ENCODE measurements around the gene TRIM64.
"Not testable (repeated sequence)": the region's sequence is repeated elsewhere in the genome, so short reads cannot be mapped to it uniquely, and the experiment has no call there.

The TRIM64 gene

GRCh38 chr11:89965737-89966136 lies at the start of gene TRIM64:
TSS of gene TRIM64 (plus strand) at chr11:89966037. CDS start at chr11:89968504, 2,467 bp downstream.
- not testable (repeated sequence) for DNase-seq

- no peak for DNase-seq
These were observed 43.6 kb upstream of the TRIM64 start, which contains the start of gene TRIM49D1 for GRCh38 chr11:89922195-89922660. TSS of gene TRIM49D1 (minus strand) at chr11:89922245. CDS start at chr11:89917710, 4,535 bp downstream.

GRCh38 chr11:89923764-89924163 lies 42.1 kb upstream of the TRIM64 start, which contains the start of gene TRIM49D2:
TSS of gene TRIM49D2 (plus strand) at chr11:89924064. CDS start at chr11:89926762, 2,698 bp downstream.
- not testable (repeated sequence) for DNase-seq

- not testable (repeated sequence) for DNase-seq
These were observed 5.0 kb upstream of the TRIM64 start for GRCh38 chr11:89960833-89961232.

Data from DMS53 (cell line).